Midbrain (tissue), 1 donor: ENCODE results near the gene RASGRP3.
A peak's percentile ranks its signal among the peaks of the same experiment; 100 is the strongest.
"Not testable (repeated sequence)": the region's sequence is repeated elsewhere in the genome, so short reads cannot be mapped to it uniquely, and the experiment has no call there.

Source experiments
- DNase-seq: peaks from one replicate; lab custom pipeline; 2025; lab: John Stamatoyannopoulos, UW

Gene RASGRP3, protein sequence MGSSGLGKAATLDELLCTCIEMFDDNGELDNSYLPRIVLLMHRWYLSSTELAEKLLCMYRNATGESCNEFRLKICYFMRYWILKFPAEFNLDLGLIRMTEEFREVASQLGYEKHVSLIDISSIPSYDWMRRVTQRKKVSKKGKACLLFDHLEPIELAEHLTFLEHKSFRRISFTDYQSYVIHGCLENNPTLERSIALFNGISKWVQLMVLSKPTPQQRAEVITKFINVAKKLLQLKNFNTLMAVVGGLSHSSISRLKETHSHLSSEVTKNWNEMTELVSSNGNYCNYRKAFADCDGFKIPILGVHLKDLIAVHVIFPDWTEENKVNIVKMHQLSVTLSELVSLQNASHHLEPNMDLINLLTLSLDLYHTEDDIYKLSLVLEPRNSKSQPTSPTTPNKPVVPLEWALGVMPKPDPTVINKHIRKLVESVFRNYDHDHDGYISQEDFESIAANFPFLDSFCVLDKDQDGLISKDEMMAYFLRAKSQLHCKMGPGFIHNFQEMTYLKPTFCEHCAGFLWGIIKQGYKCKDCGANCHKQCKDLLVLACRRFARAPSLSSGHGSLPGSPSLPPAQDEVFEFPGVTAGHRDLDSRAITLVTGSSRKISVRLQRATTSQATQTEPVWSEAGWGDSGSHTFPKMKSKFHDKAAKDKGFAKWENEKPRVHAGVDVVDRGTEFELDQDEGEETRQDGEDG

DNA sequence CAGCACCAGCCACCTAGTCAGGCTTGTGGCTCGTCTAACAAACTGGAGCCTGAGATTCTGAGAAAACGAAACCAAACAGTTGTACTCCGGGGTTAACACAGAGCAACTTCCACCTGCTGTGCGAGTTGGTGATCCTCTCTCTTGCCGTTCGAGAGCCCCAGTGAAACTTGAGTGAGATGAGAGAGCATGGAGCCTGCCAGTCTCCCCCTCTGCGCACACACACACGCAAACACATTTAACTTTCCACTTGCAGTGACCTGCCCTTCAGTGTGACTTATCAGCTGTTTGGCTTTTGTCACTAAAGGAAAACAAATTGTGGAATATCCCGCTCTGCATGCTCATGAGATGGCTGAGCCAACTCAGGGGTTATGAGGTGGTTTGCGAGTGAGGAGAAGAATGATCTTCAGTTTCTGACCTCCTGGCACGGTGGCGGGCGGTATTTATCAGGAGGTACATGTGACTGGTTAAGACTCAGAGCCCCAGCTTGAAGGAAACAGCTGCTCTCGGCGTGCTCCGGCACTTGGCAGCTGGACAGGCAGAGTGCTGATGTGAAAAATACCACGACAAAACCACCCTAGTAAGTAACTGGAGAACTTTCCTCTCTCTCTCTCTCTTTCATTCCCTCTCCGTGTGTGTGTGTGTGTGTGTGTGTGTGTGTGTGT is at the start of gene RASGRP3:
RASGRP3 (plus strand) TSS at position 519 of the 662 bp plus-strand sequence. CDS start 38,488 bp downstream, outside the sequence.
- peak; percentile 83 for DNase-seq

DNA sequence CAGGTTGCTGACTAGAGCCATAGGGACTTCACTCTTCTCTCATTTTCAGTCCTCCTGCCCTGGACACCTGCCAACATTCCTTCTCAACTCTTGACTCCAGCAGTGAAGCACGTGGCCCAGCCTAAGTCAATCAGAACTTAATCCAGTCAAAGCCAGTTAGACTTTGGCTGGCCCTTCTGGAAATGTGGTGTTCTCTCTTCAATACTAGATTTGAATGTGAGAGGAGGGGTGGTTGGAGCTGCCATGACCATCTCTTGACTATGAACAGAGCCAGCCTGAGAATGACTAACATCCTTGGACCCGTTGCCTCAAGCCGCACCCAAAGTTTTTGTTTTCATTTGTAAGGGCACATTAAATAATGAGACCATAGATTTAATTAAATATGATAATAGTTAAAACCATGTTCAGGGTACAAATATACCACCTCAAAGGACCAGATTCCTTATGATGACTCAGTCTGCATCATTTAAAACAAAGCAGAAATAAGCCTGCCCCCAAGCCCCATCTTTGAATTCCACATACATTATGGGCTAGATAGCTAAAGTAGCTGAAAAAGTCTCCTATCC is 49.7 kb upstream of the RASGRP3 start:
- no peak for DNase-seq

DNA sequence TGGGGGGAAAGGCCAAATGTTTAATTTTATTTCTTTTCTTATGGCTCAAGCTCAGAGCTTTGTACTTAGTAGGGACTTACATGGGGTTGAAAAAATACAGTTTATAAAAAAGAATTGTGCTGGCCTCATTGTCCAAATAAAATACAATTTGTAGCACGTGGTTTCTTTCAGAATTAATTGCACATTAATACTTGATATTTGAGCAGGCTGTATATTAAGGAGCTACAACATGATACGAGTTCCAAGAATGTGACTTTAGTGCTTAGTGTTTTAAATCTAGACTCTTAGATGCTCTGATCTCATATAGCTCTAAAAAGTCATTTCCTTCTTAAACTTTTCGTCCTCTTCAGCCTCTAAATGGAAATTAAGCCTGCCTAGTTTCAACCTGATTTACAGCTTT is 46.4 kb upstream of the RASGRP3 start:
- no peak for DNase-seq

DNA sequence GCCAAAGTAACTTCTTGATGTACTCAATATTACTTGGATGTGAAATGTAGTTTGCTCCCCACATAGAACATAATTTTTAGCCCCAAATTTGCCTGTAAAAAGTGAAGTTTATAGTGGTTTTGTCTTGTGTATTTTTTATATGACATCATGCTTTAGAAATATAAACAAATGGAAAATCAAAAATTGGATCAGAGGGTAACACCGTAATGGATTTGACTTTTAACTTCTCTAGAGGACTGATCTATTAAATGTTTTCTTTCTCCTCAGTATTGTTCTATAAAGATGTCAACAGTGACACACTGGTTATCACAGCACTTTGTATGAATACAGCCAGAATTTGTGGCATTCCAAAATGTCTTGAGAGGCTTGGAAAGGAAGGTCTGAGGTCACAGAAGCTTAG is 45.6 kb upstream of the RASGRP3 start:
- no peak for DNase-seq

DNA sequence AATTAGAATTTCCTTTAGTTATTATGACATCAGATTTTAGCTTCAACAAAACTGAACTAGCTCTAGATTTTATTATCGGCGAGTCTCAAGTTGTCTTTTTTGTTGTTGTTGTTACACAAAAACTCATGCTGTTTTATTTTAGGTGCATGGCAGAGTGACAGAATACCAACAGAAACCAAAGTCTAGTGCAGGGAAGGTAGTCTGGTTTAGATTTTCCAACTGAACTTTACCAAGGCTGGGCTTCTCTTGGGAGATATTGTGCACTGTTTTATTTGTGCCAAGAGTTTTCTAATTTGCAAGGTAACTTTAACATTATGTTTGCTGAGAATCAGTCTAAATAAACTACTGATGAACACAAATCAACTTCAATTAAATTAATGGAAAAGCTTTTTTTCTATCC is 43.6 kb upstream of the RASGRP3 start:
- no peak for DNase-seq

DNA sequence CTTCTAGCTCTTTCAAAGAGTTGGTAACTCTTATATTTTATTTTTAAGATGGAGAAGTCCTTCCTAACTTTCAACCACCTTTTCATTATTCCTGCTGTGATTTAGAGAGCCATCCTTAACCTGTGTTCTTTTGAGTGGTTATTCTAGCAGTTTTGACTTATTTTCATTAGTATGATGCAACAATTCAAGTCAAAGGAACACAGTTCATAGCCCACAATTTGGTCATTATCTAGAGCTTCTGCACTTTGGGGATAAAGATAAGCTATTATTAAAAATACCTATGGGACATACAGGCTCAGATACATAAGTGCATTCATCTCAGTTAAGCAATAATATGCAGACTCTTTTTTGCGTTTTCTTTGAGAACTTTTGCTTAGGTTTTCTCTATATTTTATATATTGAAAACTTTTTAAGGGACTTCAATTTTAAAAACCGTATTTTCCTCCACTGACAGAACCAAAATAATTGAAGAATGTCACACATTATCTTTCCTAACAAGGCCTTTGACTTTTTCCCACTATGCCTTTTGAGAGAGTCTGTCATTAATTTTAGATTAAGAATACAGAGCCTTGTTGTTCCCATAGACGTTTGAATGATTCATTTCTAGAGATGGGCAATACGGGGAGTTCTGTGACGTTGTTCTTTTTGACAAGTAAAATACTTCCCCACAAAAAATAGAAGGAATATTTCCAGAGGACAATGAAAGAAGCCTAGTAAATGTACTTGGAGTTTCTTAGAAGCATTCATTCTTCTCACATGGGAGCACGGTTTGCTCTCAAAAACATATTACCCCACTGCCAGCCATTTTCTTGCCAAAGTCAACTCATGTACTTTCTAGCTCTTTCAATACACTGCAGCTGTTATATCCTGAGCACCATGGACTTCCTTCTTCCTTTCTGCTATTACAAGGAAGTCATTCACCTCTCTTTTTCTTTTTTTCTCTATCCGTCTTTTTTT is 42.9 kb upstream of the RASGRP3 start:
- peak; percentile 6 for DNase-seq

DNA sequence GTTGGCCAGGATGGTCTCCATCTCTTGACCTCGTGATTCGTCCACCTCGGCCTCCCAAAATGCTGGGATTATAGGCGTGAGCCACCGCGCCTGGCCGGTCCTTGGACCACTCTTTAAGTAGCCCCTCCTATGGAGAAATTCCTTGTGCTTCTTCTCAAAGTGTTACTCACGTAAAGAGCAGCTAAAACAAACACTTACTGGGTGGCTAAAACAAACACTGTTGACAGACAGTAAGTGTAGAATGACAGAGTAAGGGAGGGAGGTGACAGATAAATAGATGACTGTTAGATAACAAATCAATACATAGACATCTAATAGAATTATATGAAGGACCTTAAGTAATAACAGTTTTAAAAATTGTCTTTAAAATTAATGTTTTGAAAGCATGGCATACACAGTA is 40.9 kb upstream of the RASGRP3 start:
- DNase-seq, result no peak

DNA sequence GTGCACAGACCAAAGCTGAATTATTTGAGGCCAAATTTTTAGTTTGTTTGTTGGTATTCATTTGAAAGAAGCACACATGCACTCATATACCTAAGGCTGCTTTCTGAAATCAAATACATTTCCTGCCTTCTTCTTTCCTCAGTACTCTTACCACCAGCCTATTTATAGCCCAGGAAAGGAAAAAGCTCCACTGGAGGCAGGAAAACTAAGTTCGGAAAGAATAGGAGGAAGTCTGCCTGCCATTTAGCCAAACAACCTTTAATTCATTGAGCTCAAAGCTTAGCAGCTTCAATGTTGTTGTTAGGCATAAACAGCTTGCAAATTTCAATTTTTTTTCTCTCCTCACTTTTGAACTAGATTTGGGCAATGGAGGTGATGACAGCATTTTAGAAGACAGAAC is 40.4 kb upstream of the RASGRP3 start:
- DNase-seq, result no peak

DNA sequence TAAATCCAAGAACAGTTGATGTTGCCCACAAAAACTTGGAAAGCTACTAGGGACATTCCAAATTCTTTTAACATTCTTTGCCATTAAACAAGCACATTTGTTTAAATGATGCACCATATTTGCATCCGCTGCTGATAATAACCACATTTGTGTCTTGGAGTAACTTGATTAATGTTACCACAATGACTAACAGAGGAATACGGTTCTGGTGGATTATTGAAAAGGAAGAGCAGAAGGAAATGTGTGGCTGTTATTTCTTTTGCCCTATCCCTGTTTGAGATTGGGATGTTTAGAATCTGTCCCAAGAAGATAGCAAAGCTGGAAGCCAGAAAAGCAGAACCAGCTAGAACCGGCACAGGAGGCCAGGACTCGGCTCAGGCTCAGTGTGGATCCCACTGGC is 39.2 kb upstream of the RASGRP3 start:
- DNase-seq, result no peak

DNA sequence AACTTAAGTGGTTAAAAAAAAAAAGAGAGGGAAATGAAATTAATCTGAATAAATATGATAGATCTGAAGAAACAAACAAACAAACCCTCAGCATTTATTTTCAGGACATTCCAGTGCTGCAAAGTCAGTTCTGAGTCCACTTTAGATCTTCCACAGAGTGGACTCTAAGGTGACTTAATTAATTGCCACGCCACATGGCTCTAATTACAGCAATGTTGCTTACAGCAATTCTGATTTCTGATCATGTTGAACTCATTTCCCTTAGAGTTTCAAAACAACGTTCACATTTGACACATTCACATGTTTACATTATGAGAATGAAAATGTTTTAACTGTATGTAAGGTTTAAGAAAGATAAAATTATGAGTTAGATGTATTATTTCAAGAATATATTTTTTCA is 38.6 kb upstream of the RASGRP3 start:
- DNase-seq, result no peak

DNA sequence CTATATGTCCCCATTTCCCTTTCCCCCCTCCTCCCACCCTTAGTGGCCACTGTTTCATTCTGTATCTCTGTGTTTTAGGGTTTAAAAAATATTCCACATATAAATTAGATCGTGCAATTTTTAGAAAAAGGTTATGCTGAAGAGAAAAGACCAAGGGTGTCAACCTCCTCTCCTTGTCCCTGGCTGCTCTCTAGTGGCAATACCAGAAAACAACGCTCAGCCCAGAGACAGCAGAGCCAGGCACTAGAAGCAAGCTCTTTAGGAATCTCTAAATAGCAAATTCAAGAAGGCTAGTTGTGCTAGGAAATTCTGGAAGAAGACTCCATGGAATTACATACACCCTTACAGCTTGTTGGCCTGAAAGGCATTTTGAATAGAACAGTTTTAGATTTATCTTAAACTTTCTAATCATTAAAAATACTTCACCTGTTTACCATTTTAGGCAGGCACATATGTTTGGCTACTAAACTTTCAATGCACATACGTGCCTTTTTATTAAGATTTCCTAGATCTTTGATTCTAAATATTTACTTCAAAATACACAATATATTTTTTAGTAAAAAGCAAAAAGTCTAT is 35.1 kb upstream of the RASGRP3 start:
- peak; percentile 81 for DNase-seq

DNA sequence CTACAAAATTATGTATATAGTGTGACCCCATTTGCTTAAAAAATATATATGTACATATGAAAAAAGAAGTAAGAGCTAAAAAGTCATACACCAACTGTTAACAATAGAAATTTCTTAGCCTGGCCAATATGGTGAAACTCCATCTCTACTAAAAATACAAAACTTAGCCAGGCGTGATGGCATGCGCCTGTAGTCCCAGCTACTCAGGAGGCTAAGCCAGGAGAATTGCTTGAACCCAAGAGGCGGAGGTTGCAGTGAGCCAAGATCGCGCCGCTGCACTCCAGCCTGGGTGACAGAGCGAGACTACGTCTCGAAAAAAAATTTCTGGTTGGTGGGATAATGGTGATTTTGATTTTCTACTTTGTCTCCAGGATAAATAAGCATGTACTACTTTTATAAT is 34.4 kb upstream of the RASGRP3 start:
- not testable (repeated sequence) for DNase-seq

DNA sequence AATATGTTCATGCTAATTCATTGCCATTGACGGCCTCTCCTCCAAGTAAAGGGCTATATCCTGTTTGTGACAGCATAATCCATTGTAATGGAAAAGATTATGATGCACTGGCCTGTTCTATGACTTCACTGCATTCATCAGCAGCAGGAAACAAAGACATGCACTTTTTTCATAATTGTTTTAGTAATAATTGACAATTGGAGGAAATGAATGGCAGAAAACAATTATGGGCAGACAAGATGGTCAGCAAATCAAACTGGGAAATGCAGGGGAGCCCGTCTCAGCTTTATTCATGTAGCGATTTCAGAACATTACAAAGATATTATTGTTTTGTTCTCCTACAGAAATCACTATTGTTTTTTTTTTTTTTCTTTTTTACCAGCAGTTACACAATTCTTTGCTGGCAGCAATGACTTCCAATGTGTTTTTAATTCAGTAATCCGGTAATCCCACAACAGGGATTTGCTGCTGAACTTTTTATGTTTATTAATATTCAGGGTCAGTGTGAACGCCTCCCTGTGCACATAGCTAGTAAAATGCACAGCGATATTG is 33.8 kb upstream of the RASGRP3 start:
- DNase-seq, result peak; percentile 64

DNA sequence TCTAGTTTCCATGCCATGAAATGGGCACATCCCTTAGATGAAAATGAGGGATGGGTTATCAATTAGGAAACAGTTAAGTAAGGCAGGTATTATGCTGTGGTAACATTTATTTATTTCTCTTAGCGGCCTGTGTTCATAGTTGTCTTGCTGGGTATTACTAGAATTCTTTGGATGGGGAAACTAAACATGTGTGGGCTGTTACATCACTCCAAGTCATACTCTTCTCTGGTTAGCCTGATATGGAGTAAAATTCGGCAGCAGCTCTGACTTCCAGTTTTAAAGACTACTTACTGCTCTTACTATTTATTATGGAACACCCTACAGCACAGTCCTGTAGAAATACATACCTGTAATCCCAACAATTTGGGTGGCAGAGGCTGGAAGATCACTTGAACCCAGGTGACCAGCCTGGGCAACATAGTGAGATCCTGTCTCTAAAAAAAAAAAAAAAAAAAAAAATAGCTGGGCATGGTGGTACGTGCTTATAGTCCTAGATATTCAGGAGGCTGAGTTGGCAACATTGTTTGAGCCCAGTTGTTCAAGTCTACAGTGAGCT is 33.1 kb upstream of the RASGRP3 start:
- no peak for DNase-seq

DNA sequence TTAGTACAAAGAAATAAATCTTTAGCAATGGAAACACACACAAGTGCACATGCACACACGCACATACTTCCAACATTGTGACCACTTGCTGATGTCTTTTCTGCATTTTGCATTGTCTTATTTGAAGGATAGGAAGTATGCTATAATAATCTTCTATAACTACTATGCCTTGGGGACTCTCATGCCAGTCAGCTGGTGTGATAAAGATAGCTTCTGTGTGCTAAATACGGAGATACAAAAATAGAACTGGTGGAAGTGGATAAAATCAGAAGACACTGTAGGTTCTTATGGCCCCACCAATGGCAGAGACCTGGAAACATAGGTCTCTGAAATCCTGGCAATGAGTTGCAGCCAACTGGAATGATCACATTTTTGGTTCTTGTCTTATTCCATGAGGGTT is 31.5 kb upstream of the RASGRP3 start:
- DNase-seq, result no peak

DNA sequence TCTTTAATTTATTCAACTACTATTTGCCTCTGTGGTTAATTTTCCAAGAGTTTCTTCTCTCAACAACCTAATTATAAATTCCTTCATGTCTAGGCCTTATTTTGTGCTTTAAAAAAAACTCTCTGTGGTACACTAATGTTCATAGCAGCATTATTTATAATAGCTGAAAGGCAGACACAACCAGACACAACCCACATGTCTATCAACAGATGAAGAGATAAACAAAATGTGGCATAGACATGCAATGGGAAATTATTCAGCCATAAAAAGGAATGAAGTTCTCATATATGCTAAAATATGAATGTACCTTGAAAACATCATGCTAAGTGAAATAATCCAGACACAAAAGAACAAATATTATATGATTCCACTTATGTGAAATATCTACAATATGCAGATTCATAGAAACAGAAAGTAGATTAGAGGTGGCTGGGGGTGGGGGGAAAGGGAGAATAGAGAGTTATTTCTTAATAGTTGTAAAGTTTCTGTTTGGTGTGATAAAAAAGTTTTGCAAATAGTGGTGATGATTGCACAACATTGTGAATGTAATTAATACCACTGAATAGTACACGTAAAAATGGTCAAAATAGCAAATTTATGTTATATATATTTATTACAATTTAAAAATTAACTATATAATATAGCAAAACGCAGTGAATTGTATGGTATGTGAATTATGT is 28.1 kb upstream of the RASGRP3 start:
- DNase-seq, result no peak

DNA sequence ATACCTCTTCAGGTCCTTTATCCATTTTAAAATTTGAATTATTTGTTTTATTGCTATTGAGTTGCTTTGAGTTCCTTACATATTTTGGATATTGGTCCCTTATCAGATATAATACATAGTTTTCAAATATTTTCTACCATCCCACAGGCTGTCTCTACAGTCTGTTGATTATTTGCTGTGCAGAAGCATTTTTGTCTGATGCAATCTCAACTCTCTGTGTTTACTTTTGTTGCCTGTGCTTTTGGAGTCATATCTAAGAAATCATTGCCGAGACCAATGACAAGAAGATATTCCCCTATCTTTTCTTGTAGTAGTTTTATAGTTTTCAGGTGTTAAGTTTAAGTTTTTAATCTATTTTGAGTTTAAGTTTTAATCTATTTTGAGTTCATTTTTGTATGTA is 25.2 kb upstream of the RASGRP3 start:
- DNase-seq, result no peak

DNA sequence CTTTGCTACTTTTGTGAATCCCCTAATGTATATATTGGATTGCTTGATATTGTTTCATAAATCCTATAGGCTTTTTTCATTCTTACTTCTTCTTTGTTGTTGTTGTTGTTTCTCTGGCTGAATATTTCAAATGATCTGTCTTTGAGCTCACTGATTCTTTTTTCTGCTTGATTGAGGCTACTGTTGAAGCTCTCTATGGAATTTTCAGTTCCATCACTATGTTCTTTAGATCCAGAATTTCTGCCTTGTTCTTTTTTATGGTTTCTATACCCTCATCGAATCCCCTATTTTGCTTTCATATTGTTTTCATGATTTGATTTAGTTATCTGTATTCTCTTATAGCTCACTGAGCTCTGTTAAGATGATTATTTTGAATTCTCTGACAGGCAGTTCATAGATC is 24.6 kb upstream of the RASGRP3 start:
- DNase-seq, result no peak

DNA sequence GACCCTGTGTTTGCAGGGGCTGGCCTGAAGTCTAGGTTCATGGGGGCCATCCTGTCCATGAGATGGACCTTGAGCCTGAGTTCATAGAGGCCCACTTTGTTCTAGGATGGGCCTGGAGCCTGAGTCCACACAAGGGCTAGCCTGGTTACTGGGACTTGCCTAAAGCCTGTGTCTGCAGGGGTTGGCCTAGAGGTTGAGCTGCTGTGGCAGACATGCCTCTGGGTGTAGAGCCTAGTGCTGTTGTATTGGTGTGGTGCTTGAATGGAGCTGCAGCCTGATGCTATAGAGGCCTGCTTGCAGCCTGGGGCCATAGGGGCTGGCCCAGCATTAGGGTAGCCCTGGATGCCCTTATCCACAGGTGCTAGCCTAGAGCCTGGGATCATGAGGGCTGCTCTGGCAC is 23.9 kb upstream of the RASGRP3 start:
- no peak for DNase-seq

DNA sequence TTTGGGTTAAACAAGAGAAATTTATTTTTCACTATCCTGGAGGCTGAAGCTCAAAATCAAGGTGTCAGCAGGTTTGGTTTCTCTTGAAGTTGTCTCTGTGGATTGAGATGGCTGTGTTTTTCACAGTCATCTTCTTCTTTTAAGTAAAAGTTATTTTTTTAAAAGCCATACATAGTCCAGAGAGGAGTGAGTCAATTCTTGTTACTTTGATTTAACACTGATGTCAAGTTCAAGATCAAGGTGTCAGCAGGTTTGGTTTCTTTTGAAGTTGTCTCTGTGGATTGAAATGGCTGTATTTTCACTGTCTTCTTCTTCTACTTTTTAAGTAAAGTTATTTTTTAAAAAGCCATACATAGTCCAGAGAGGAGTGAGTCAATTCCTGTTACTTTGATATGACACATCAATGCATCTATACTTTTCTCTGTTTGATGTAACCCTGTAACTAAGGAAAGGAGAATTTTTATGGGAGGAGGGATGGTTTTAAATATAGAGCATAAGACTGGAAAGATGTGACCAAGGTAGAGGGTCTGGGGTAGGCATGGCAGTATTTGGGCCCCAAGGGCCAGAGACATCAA is 22.5 kb upstream of the RASGRP3 start:
- DNase-seq, result no peak
